GM19043 (cell line): ENCODE results near the gene MAGI1.
"Not testable (repeated sequence)": the region's sequence is repeated elsewhere in the genome, so short reads cannot be mapped to it uniquely, and the experiment has no call there.

Experiments
- ATAC-seq: cut with Tn5 transposase; IDR thresholded peaks from one replicate; pipeline ENCODE4 v1.9.1; 2021; ENCODE audit warnings: low read depth; ENCODE audit not compliant: unreplicated experiment

Gene MAGI1

GRCh38 chr3:65559643-65560042 is 479.1 kb downstream of the MAGI1 start:
- no peak for ATAC-seq

- no peak for ATAC-seq
Observed at GRCh38 chr3:65558826-65559225, 479.9 kb downstream of the MAGI1 start.

- no peak for ATAC-seq
Observed at GRCh38 chr3:65557899-65558564, 480.7 kb downstream of the MAGI1 start.

- ATAC-seq = no peak
Observed at GRCh38 chr3:65556934-65557577, 481.7 kb downstream of the MAGI1 start.

- ATAC-seq = no peak
Observed at GRCh38 chr3:65552434-65552833, 486.3 kb downstream of the MAGI1 start.

- no peak for ATAC-seq
Observed at GRCh38 chr3:65551945-65552344, 486.8 kb downstream of the MAGI1 start.

GRCh38 chr3:65550137-65550536 is 488.6 kb downstream of the MAGI1 start:
- ATAC-seq = no peak

- ATAC-seq = no peak
Observed at GRCh38 chr3:65549626-65549959, 489.1 kb downstream of the MAGI1 start.

- ATAC-seq = no peak
Observed at GRCh38 chr3:65548848-65549625, 489.7 kb downstream of the MAGI1 start.

GRCh38 chr3:65545429-65545828 is 493.3 kb downstream of the MAGI1 start:
- no peak for ATAC-seq

- ATAC-seq = not testable (repeated sequence)
Observed at GRCh38 chr3:65543391-65543790, 495.3 kb downstream of the MAGI1 start.

- no peak for ATAC-seq
Observed at GRCh38 chr3:65540666-65541065, 498.1 kb downstream of the MAGI1 start.

GRCh38 chr3:65539616-65540015 is 499.1 kb downstream of the MAGI1 start:
- ATAC-seq = no peak

GRCh38 chr3:65538101-65538500 is 500.6 kb downstream of the MAGI1 start:
- no peak for ATAC-seq

GRCh38 chr3:65537109-65537508 is 501.6 kb downstream of the MAGI1 start:
- no peak for ATAC-seq

GRCh38 chr3:65535260-65535659 is 503.5 kb downstream of the MAGI1 start:
- no peak for ATAC-seq

- no peak for ATAC-seq
Observed at GRCh38 chr3:65534805-65535204, 503.9 kb downstream of the MAGI1 start.

GRCh38 chr3:65532749-65533148 is 506.0 kb downstream of the MAGI1 start:
- no peak for ATAC-seq

GRCh38 chr3:65532215-65532614 is 506.5 kb downstream of the MAGI1 start:
- no peak for ATAC-seq

GRCh38 chr3:65531499-65531898 is 507.2 kb downstream of the MAGI1 start:
- ATAC-seq = no peak

GRCh38 chr3:65526656-65527055 is 512.1 kb downstream of the MAGI1 start:
- no peak for ATAC-seq

GRCh38 chr3:65524584-65524983 is 514.1 kb downstream of the MAGI1 start:
- ATAC-seq = no peak
